ENCODE measurements around the gene CGB8.
"Not testable (repeated sequence)": the region's sequence is repeated elsewhere in the genome, so short reads cannot be mapped to it uniquely, and the experiment has no call there.

Gene CGB8

DNA sequence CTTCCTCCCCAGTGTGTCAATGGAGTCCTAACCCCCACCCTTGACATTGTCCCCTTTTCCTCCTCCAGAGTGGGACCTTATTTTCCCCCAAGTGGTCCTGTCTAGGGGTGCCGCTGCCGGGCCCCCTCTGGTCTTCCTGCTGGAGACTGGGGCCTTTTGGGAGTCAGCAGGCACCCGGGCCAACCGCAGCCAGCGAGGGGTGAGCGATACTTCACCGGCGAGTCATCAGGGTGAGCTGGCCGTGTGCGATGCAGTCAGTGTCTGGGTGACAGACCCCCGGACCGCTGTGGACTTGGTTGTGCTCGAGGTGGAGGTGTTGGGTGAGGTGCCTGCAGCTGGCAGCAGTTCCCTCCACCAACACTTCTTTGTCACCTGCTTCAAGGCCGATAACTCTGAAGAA, 19.2 kb downstream of the CGB8 start:
- DNase-seq = not testable (repeated sequence)

DNA sequence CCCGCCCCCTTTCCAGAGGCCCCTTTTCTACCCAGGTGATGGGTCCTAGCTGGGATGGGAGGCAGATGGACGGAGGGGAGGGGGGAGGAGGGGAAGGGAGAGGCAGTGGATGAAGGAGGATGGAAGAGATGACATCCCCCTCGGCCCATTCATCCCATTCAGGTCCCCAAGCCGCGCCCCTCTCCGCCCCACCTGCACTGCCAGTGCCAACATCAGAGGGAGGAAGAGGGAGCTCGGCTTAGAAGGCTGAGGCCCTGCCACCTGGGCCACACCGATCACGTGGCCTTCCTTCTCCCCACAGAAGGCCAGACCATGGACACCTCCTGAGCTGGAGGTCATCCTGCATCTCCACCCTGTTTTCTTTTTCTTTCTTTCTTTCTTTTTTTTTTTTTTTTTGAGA, 20.2 kb downstream of the CGB8 start:
- not testable (repeated sequence) for DNase-seq

DNA sequence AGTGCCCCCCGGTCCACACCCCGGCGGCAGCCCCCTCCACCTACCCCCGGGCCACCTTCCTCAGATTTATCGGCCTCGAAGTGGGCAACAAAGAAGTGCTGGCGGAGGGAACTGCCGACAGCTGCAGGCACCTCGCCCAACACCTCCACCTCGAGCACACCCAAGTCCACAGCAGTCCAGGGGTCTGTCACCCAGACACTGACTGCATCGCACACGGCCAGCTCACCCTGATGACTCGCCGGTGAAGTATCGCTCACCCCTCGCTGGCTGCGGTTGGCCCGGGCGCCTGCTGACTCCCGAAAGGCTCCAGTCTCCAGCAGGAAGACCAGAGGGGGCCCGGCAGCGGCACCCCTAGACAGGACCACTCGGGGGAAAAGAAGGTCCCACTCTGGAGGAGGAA, 23.3 kb downstream of the CGB8 start:
- DNase-seq = not testable (repeated sequence)

DNA sequence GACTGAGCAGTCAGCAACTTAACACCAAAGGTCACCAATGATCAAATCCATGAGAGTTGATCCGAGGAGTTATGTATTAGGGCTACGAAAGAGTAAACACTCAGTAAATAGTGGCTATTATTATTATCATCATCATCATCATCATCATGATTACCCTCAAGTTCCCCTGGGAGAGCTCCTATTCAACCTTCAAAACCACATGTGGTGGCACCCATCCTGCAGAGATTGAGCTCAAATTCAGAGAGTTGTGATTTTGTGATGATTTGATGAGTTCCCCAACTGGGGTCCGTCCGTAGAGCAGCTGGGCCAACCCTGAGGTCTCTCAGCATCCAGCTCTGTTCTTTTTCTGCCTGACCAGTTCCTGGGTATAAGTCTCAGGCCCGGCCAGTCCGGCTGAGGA, 23.8 kb downstream of the CGB8 start:
- DNase-seq = not testable (repeated sequence)

DNA sequence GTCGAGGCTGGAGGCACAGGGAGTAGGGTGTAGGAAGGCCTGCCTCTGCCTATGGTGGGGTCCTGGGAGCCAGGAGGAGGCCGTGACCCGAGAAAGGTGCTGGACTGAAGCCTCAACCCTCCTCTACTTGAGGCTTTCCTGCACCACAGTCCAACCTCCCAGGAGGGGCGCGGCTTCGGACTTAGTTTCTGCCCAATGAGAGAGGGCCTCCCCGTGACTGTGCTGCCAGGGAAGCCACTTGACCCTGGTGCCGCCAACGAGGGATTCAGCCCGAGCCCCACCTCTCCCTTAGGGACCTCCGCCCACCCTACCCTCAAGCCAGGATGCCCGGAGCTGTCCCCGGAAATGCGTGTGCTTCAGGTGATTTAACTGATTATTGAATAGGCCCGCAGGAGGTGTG, 24.7 kb downstream of the CGB8 start, which contains the start of gene CGB3:
CGB3 (minus strand) TSS at position 101 of the 400 bp plus-strand sequence. CDS start 362 bp downstream, outside the sequence.
- not testable (repeated sequence) for DNase-seq

DNA sequence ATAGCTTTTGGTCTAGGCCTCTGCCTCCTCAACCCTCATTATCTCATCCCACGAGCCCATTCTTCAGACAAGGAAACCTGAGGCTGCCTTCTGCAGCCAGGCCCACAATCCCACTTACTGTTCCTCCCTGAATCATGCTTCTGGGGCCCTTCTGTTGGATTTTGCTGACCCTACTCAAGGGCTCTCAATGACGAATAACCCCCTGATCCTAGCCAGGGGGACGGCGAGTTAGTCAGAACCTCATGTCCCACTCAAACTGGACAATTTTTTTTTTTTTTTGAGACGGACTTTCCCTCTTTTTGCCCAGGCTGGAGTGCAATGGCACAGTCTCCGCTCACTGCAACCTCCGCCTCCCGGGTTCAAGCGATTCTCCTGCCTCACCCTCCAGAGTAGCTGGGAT, 26.8 kb downstream of the CGB8 start:
- no peak for DNase-seq

DNA sequence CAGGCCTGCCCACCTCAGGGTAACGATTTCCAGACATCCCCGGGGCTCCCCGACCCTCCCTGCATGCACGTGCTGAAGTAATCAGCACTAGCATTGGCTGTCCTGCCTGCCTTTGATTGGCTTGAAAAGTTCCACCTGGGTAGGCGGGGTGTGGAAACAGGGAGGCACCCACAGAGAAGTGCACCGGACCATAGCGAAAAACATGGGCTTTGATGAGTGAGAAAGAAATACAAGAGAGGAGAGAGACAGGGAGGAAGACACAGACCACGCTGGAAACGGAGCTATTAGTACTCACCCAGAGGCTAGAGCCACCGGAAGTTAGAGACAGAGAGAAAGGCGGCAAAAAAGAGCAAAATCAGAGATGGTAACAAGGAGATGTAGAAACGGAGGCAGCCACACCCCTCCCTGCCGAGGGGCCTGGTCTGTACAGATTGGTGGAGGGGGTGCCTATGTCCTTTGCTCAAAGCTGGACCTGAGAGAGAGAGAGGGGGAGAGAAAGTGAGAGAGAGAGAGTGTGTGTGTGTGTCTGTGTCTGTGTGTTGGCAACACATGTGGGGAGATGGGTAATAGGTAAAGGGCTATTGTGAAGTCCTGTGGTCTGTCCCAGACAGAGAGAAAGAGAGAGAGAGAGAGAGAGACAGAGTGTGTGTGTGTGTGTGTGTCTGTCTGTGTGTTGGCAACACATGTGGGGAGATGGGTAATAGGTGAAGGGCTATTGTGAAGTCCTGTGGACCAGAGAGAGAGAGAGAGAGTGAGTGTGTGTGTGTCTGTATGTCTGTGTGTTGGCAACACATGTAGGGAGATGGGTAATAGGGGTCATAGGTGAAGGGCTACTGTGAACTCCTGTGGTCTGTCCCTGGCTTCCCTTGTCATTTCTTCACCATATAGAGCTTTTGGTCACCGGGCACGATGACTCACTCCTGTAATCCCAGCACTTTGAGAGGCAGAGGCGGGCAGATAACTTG, 27.7 kb downstream of the CGB8 start:
- DNase-seq = no peak

DNA sequence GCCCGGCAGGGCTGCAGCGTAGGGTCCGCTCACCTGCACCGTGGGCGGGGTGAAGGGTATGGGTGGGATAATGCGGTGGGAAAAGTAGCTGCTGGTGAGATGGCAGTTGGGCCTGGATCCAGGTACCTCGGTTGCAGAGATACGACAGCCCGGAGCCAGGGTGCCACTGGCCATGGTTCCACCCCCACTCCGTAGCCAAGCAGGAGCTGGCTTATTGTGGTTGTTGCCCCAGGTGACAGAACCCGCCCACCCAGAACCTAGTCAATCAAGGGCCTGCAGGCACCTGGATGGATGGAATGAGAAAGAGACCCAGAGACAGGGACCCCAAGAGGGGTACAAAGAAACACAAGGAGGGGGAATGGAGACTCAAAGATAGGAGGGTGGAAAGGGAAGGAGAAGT, 28.6 kb downstream of the CGB8 start:
- no peak for DNase-seq

DNA sequence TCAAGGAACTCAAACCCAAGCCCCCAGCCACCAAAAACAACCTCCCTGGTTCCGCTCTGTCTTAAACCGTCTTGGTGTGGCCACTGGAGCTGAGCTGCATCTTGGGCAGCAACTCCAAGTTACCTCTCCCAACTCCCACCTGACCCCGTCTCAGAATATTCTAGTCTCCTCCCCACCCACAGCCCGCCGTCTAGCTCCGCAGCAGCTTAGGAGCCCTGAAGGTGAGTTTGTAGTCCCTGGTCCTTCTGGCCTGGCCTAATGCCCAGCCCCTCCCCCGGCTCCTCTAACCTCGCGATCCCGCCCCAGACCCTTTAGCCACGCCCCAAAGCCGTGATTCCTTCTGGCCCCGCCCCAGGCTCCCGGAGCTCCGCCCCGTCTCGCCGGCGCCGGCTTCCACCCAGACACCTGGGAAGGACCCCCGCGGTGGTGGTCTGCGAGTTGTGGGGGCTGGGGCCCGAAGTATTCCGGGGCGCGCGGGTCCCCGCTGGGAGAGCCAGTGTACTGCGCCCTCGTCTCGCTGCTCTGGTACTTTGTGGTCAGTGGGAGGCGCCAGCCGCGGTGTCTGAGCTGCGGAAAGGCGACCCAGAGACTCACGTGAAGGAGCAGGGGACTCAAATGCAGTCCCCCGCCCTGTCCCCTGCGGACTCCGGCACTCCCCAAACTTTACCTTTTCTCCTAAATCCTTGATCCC, 29.5 kb downstream of the CGB8 start:
- DNase-seq = peak; percentile 54

DNA sequence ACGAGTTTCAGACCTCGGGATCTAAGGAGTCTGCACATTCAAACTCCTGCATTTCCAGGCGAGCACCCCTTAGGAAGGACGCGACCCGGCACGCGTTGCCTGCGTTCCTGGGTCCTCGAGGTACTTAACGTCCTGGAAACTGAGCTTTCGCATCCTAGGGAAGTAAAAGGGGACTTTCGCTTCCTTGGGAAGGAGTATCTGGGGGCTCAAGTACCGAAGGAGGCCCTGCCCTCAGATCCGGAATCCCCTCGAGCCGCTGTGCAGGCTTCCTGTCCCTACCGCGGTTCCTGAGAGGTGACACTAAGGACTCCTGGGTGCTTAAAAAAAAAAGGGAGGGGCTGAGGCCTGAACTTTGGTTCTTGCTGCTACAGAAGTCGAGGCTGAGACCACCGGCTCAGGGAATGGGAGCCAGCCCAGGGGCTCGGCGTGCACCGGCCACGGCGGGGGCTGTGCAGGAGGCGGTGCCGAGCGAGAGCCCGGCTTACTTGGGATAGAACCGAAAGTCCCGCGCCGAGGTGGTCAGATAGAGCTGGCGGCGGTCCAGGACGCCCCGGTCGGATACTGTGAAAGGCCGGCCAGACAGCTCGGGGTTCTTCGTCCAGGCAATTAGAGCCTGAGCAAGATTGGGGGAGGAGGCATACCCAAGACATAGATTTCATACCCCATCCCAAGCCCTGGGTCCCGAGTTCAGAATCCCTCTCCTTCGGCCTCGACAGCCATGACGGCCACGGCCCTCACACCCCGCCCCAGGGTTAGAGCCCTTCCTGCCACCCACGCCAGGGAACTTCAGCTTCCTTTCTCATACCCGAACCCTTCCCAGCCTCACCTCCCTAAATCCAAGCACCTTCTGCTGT, 30.3 kb downstream of the CGB8 start:
- peak; percentile 7 for DNase-seq

DNA sequence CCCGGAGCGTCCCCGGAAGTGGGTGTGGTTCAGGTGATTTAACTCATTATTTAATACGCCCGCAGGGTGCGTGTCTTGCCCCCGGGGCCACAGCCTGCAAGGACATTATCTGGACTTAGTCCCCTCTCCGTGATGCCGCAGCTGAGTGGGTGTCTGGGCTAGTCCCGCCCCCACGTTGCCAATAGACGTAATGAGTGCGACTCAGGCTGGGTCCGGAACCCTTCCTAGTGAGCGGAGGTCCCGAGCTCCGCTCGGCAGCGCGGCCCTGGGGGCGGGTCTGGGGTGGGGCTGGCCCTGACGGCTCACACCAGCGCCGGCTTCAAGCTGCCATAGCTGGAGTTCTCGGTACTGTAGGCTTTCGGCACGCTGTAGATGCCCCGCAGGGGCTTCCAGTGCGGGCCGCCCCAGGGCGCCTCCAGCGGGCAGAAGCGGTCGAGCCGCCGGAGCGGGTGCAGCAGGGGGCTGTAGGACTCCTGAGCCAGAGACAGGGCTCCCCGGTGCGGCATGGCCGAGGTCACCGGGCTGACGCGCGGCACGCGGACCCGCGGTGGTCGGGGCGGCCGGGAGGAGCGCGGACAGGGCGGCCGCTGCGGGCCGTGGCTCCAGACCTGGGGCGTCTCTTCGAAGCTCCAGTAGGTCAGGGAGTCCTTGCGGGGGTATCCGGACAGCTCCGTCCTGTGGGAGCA, 31.1 kb downstream of the CGB8 start:
- peak; percentile 43 for DNase-seq

DNA sequence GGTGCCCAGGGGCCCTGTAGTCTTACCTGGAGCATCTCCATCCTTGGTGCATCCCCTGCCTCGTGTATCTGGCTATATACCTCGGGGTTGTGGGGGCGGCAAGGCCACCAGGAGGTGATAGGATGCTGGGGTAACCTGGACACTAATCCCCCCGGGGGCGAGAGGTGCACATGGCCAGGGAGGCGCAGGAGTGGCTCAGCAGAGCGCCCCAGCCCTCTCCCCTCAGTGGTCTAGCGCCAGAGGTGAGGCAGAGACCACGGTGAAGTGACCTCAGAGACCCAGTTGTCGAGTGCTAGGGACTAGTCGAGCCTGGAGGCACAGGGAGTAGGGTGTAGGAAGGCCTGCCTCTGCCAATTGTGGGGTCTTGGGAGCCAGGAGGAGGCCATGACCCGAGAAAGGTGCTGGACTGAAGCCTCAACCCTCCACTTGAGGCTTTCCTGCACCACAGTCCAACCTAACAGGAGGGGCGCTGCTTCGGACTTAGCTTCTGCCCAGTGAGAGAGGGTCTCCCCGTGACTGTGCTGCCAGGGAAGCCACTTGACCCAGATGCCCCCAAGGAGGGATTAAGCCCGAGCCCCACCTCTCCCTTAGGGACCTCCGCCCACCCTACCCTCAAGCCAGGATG, 31.8 kb downstream of the CGB8 start, which contains the start of gene LHB:
LHB (minus strand) TSS at position 51 of the 625 bp plus-strand sequence; CDS start at position 41, 10 bp downstream.
- DNase-seq = no peak

DNA sequence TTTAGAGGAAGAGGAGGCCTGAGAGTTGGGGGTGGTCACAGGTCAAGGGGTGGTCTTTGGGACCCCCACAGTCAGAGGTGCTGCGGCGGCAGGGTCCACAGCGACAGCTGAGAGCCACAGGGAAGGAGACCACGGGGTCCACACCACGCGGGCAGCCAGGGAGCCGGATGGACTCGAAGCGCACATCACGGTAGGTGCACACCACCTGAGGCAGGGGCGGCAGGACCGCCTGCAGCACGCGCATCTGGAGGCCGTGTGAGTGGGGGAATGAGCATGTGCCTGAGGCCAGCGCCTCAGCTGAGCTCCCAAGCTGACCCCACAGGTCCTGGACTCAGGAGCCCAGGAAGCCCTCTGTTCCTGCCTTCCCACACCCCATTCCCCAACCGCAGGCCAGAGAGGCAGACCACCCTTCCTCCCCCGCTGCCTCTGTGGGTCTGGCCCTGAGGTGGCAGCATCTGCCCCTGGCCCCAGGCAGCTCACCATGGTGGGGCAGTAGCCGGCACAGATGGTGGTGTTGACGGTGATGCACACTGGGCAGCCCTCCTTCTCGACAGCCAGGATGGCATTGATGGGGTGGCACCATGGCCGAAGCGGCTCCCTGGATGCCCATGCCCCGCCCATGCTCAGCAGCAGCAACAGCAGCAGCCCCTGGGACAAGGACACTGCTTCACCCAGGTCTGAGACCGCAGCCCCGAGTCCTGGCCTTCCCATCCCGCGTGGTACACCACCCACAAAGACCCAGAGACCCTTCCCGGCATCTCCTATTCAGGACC, 32.7 kb downstream of the CGB8 start:
- no peak for DNase-seq

DNA sequence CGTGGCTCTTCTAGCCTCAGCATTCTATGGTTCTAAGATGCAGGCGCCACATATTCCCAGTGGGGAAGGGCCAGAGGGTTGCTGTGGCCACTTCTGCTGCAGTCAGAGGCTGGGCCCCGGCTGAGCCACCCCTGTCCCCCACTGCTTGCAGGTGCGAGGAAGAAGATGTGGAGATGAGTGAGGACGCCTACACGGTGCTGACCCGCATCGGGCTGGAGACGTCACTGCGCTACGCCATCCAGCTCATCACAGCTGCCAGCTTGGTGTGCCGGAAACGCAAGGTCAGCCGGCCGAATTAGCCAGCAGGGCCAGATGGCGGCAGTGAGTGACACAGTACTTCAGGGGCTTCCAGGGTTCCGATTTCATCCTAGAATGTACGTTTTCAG, 34.0 kb downstream of the CGB8 start:
- no peak for DNase-seq

DNA sequence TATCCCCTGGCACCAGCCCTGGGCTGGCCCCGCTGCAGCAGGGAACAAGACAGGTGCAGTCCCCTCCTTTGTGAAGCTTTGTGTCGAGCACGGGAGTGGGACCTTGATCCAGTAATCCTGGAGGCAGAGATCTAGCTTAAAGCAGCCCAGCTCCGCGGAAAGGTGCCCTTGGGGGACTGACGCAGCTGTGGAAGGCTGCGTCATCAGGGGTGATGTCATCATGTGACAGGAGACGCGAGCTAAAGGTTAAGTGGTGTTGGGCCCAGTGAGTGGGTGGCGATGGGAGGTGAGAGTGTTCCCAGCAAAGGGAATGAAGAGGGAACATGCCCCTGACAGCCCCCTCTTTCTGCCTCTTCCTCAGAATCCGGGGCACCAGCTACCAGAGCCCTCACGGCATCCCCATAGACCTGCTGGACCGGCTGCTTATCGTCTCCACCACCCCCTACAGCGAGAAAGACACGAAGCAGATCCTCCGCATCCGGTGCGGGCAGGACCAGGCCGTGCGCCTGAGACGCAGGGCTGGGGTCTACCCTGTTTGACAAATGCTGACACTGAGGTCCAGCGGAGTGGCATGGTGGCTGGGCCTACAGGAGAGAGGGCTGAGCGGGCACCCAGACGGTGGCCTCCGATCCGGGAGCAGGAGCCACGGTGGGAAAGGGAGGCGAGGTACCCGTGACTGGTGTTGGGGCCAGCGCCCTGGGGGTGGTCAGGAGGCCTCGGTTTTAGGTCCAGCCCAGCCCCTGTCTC, 34.6 kb downstream of the CGB8 start:
- no peak for DNase-seq

DNA sequence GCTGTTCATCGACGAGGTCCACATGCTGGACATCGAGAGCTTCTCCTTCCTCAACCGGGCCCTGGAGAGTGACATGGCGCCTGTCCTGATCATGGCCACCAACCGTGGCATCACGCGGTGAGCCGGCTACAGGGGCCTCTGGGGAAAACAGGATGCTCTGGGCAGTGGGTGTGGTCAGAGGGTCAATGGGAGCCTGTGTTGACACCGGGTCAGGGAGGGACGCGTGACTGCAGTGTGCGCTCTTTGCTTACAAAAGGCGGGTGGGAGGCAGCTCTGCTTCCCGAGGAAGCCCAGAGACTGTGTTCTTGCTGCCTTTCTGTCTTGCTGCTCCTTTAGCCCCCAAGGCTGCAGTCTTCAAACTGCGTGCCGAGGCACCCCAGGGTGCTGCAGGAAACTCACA, 37.7 kb downstream of the CGB8 start:
- no peak for DNase-seq

DNA sequence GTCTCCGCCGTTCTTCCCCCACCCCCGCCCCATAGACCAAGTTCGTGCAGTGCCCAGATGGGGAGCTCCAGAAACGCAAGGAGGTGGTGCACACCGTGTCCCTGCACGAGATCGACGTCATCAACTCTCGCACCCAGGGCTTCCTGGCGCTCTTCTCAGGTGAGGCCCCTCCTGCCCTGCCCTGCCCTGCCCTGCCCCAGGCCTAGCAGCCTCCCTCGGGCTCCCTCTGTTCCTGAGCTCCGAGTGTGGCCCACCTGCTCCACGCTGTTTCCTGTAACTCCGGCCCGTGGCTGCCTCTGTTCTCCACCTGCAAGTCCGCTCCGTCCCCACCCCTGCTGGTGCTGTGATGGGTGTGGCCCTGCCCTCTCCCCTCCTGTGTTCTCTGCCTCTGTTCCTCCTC, 38.5 kb downstream of the CGB8 start:
- no peak for DNase-seq

DNA sequence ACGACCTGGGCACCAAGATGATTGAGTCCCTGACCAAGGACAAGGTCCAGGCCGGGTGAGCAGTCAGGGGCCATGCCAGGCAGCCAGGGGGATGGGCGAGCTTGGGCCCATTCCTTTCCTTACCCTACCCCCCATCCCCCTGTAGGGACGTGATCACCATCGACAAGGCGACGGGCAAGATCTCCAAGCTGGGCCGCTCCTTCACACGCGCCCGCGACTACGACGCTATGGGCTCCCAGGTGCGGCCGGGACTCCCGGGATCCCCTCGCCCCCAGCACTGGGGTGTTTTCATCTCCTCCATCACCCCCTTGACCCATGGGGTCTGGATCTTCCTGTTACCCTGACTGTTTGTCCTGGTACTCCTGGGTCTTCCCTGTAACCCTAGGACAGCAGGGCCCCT, 39.1 kb downstream of the CGB8 start:
- no peak for DNase-seq

DNA sequence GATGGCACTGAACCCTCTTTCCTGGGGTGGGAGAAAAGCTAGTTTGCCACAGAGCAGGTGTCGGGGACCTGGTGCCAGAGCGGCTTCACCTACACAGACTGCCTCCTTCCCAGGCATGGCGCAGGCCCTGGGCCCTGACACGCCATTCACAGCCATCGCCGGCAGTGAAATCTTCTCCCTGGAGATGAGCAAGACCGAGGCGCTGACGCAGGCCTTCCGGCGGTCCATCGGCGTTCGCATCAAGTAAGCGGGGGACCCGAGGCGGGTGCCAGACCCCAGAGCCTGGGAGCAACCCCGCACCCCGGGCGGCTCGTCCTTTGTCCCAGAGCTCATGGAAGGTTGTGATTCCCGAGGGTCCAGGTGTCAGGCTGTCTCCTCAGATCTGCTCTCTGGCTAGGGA, 42.0 kb downstream of the CGB8 start:
- no peak for DNase-seq

DNA sequence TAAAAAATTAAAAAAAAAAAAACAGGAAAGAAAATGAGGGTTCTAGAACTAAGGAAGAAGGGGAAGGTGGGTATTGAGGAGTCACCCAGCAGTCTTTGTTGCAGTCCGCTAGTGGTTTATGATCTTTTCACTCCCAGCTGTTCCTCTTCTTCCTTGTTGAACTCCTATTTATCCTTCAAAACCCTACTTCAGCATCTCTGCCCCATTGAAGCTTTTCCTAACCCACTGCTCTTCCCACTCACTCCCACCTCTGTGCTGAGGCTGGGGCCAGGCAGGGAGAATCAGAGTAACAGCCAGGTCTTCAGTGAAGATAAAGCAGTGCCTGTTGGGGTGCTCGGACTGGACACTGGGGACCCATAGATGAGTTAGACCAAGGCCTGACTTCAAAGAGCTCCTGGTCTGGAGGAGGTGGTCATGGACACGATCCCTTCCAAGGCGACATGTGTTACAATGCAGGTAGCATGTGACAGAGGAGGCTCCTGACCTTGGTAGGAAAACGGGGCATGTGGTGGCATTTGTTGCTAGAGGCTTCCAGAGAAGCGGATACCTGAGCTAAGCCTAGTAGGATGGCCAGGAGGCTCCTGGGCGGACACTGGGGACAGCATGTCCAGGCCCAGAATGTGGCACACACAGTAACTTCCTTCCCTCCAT, 43.8 kb downstream of the CGB8 start:
- DNase-seq = no peak
